ENCODE measurements around the gene PKNOX2. TPM values are rescaled to one million over a fixed set of nuclear protein-coding genes. Genes with fewer than 3 reads are reported as not detected.

PKNOX2 gene, protein sequence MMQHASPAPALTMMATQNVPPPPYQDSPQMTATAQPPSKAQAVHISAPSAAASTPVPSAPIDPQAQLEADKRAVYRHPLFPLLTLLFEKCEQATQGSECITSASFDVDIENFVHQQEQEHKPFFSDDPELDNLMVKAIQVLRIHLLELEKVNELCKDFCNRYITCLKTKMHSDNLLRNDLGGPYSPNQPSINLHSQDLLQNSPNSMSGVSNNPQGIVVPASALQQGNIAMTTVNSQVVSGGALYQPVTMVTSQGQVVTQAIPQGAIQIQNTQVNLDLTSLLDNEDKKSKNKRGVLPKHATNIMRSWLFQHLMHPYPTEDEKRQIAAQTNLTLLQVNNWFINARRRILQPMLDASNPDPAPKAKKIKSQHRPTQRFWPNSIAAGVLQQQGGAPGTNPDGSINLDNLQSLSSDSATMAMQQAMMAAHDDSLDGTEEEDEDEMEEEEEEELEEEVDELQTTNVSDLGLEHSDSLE
- total RNA-seq, result 1 to 10 TPM; 1.2 to 5.7 (median 2.2) TPM

DNA sequence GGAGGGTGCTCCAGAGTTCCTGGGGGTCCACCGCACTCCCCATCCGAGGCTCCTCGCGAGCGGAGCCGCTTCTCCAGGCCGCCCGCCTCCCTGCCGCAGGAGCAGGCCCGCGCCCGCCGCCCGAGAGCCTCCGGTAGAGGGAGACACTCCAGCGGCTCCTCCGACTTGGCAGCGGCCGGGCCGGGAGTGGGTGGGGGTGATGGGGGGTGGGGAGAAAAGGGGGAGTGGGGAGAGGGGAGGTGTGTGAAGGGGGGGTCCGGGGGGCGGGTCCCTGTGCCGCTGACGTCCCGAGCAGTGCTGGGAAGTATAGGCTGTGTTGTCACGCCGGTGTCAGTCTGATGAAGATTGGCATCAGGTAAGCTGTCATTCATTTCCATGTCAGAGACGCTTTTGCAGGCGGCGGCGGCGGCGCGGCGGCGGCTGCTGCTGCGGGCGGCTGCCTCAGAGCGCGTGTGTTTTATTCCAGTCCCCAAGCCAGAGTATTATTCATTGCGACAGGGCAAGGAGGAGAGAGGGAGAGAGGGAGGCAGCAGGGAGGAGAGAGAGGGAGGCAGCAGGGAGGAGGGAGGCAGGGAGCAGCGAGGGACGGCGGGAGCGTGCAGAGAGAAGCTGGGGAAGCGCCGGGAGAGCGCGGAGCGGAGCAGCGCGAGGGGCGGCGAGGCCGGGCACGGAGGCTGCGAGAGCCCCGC is at the start of gene PKNOX2:
Gene PKNOX2 (plus strand): TSS at position 330 of the 689 bp plus-strand sequence. CDS start 186,555 bp downstream, outside the sequence.
- H3K27ac ChIP-seq, result peak within 1 kb of the TSS; percentile 45 to 91 (median 86)
- whole genome bisulfite sequencing, 2 donors (ENCODE audit: low coverage in 1 of 2), result 0 to 10% methylated on average over 2 to 18 of the region's 58 CpGs
- no peaks in the 10 kb centered on the region for H3K36me3 ChIP-seq
- H3K9me3 ChIP-seq, result no peaks in the 10 kb centered on the region
- peak; percentile 82 for ATAC-seq
- H3K4me3 ChIP-seq, result peak within 1 kb of the TSS; percentile 49 to 77
- TF ChIP-seq EP300 (IDR thresholded peaks at IDR 0.05) (no peak), POLR2A (IDR thresholded peaks at IDR 0.05) (peak; percentile 25 to 26), POLR2AphosphoS5 (IDR thresholded peaks at IDR 0.05) (peak; percentile 42)
- TF ChIP-seq, protein P1, sequence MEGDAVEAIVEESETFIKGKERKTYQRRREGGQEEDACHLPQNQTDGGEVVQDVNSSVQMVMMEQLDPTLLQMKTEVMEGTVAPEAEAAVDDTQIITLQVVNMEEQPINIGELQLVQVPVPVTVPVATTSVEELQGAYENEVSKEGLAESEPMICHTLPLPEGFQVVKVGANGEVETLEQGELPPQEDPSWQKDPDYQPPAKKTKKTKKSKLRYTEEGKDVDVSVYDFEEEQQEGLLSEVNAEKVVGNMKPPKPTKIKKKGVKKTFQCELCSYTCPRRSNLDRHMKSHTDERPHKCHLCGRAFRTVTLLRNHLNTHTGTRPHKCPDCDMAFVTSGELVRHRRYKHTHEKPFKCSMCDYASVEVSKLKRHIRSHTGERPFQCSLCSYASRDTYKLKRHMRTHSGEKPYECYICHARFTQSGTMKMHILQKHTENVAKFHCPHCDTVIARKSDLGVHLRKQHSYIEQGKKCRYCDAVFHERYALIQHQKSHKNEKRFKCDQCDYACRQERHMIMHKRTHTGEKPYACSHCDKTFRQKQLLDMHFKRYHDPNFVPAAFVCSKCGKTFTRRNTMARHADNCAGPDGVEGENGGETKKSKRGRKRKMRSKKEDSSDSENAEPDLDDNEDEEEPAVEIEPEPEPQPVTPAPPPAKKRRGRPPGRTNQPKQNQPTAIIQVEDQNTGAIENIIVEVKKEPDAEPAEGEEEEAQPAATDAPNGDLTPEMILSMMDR (IDR thresholded peaks at IDR 0.05), result peak in 3 of 4 experiments; percentile 49 to 88 (median 59)
- H3K27me3 ChIP-seq, result no peaks in the 10 kb centered on the region
- peaks cover 0 to 51% (median 5%) of the 10 kb centered on the region in 3 donors for H3K4me1 ChIP-seq

DNA sequence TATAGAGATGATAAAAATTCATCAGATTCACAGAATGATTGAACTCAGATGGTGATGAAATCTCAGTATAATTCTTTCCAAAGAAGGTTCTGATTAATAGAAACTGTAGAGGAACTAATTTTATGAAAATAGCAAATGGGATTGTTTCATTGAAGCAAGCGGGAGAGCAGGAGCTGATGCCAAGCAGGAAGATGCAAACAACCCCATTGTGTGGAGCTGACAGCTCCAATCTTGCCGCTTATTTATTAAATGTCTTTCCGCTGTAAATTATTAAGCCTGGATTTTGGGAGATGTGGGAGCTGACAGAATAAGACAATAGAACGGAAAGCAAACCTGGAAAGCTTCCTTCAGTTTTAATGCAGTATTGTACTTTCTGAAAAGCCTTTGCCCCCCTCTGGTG is 47.1 kb upstream of the PKNOX2 start:
- H3K27me3 ChIP-seq, result peaks cover 31% of the 10 kb centered on the region

DNA sequence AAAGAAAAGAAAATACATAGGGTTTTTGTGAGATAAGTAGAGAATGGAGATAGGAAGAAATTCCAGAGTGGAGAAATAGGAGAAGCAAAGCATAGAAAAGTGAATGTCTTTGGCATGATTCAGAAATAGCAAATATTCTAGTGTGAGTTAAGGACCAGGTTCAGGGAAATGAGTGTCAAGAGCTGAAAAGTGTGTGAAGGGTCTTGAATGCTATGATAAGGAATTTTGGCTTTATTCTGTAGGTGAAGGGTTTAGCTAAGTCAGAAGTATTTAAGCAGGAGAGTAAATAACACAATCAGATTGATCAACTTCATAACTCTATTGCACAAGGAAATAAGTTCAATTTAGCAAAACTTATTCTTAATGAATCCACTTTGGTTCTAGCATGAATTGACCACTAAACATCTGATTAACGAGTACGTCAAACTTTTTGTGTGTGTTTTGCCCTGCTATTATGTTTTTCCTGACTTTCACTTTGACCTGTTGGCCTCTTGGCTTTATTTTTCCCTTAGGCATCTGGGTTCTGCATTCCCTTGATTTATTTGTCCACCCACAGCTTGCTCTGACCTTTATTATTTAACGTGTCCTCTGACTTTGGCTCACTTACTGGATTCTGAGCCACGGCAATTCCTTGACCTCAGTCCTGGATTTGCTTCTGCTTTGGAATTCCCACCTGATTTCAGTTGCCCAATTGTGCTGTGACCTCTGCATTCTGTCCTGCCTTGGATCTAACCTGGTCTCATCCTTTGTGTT is 41.2 kb upstream of the PKNOX2 start:
- H3K27ac ChIP-seq, result no peak overlapping the region
- peaks cover 43% of the 10 kb centered on the region for H3K27me3 ChIP-seq
- no peaks in the 10 kb centered on the region for H3K36me3 ChIP-seq
- H3K4me1 ChIP-seq, result no peaks in the 10 kb centered on the region
- H3K9me3 ChIP-seq, result no peaks in the 10 kb centered on the region
- no peak overlapping the region for H3K4me3 ChIP-seq
- TF ChIP-seq, protein P1 (IDR thresholded peaks at IDR 0.05), result no peak
- TF ChIP-seq EP300 (IDR thresholded peaks at IDR 0.05) (no peak), POLR2AphosphoS5 (IDR thresholded peaks at IDR 0.05) (no peak), POLR2A (IDR thresholded peaks at IDR 0.05) (no peak)
- 82 to 93% methylated on average over 4 of the region's 4 CpGs for WGBS, 2 donors (ENCODE audit: low coverage in 1 of 2)
- no peak for ATAC-seq

More for the DNA sequence above, 47.1 kb upstream of the PKNOX2 start:
- ATAC-seq, result no peak
- H3K4me1 ChIP-seq, result no peaks in the 10 kb centered on the region
- whole genome bisulfite sequencing, 2 donors (ENCODE audit: low coverage in 1 of 2), result 59 to 77% methylated on average over 4 of the region's 4 CpGs
- H3K27ac ChIP-seq, result no peak overlapping the region
- no peaks in the 10 kb centered on the region for H3K36me3 ChIP-seq
- TF ChIP-seq POLR2A (IDR thresholded peaks at IDR 0.05) (no peak), POLR2AphosphoS5 (IDR thresholded peaks at IDR 0.05) (no peak), EP300 (IDR thresholded peaks at IDR 0.05) (no peak)
- TF ChIP-seq, protein P1 (IDR thresholded peaks at IDR 0.05), result no peak
- no peaks in the 10 kb centered on the region for H3K9me3 ChIP-seq
- H3K4me3 ChIP-seq, result no peak overlapping the region

DNA sequence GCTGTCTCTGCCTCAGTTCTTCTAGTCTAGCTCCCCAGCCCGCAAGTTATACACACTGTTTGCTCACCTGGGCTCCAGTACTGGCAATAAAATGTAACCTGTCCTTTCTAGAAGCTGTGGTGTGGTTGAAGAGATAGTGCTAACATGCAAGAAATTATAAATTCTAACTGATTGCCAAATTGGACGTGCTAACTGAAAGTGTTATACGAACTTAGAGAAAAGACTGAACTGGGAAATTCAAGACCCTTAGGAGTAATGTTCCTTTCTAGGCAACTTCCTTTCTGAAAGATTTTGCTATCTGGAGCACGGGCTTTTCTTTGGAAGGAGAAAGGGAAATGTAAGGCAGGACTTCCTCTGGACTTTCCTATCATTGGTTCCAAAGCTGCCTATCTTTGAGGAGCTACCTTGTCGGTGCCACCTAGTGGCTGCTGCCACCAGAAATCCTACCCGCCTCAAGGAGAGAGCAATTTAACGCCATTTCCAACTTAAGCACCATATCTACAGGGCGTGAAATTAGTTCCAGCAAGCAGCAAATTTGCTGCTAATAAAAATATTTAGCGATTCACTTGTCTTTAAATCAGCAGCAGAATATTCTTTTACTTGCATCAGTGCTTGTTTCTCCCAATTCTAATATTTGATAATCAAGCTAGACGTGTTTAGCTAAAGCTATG is 40.5 kb upstream of the PKNOX2 start:
- H3K4me1 ChIP-seq, result no peaks in the 10 kb centered on the region
- 62 to 66% methylated on average over 10 of the region's 10 CpGs for WGBS, 2 donors (ENCODE audit: low coverage in 1 of 2)
- no peaks in the 10 kb centered on the region for H3K9me3 ChIP-seq
- H3K36me3 ChIP-seq, result no peaks in the 10 kb centered on the region
- H3K4me3 ChIP-seq, result no peak overlapping the region
- TF ChIP-seq, protein P1 (IDR thresholded peaks at IDR 0.05), result peak in 2 of 4 experiments; percentile 22 to 38
- TF ChIP-seq POLR2A (IDR thresholded peaks at IDR 0.05), result no peak
- peak; percentile 72 for ATAC-seq
- H3K27ac ChIP-seq, result no peak overlapping the region
- peaks cover 43% of the 10 kb centered on the region for H3K27me3 ChIP-seq

All from gastroesophageal sphincter (tissue), 4 donors.